ENCODE measurements around the gene ATP5ME.

- TF ChIP-seq CTCF (IDR thresholded peaks at IDR 0.05; ENCODE audit: insufficient read depth, low read length, poor library complexity, severe bottlenecking) (no peak), EZH2phosphoT487 (conservative IDR thresholded peaks at IDR 0.05; ENCODE audit: low read length) (no peak)
Observed at GRCh38 chr4:682490-683172, 8.6 kb upstream of the ATP5ME start.

Measured in SU-DHL-6 (cell line).